OCI-LY7 (cell line): ENCODE data around the gene GPR183. TPM values are rescaled to one million over a fixed set of nuclear protein-coding genes. Genes with fewer than 3 reads are reported as not detected.

Experiments
- BruUV-seq: library from RNA; stranded (reverse); fragments of 400-500 nt; replicated peaks from 2 replicates; lab custom pipeline; 2021; lab: Mats Ljungman, UMichigan
- CTCF ChIA-PET: fragments of 300-600 bp; sonication (Branson Sonifier 250); formaldehyde crosslinking; loops from one replicate; lab custom pipeline; 2022; ENCODE audit warnings: antibody characterized with exemption; ENCODE audit not compliant: unreplicated experiment; lab: Charles Lee
- POLR2A ChIA-PET: fragments of 300-600 bp; sonication (Branson Sonifier 250); formaldehyde crosslinking; loops from one replicate; lab custom pipeline; 2022; ENCODE audit warnings: antibody characterized with exemption; lab: Charles Lee
- DNase-seq: peaks from one replicate; pipeline ENCODE4 v3.0.0-alpha.2; 2015; ENCODE audit warnings: low spot score
- H2AFZ ChIP-seq: fragments of 200-600 bp; sonication (generic), shearing (Covaris generic); 2 replicates; pipeline ENCODE4 v1.6.1; 2014; ENCODE audit warnings: mild to moderate bottlenecking, antibody characterized with exemption, low read length, moderate library complexity
- H3K27ac ChIP-seq: fragments of 200-600 bp; sonication (generic); 2 replicates; pipeline ENCODE4 v1.5.1; 2014; ENCODE audit warnings: mixed run types, low read depth, mild to moderate bottlenecking, moderate library complexity, low read length, inconsistent platforms; ENCODE audit not compliant: poor library complexity, severe bottlenecking
- H3K36me3 ChIP-seq: fragments of 200-600 bp; sonication (generic); 2 replicates; pipeline ENCODE4 v1.6.1; 2014; ENCODE audit warnings: mild to moderate bottlenecking, antibody characterized with exemption, low read length, moderate library complexity, mixed read lengths; ENCODE audit not compliant: insufficient read depth
- H3K4me1 ChIP-seq: fragments of 200-600 bp; sonication (generic); 2 replicates; pipeline ENCODE4 v1.5.1; 2014; ENCODE audit warnings: mild to moderate bottlenecking, low read length; ENCODE audit not compliant: insufficient read depth, poor library complexity, severe bottlenecking
- H3K4me2 ChIP-seq: fragments of 200-600 bp; sonication (generic); 2 replicates; pipeline ENCODE4 v1.6.1; 2014; ENCODE audit warnings: mild to moderate bottlenecking, low read length
- H3K4me3 ChIP-seq: fragments of 200-600 bp; sonication (generic); 2 replicates; pipeline ENCODE4 v1.5.1; 2014; ENCODE audit warnings: mild to moderate bottlenecking, low read depth, low read length; ENCODE audit not compliant: poor library complexity, severe bottlenecking
- H3K79me2 ChIP-seq: fragments of 200-600 bp; sonication (generic); 2 replicates; pipeline ENCODE4 v1.6.1; 2016; ENCODE audit warnings: low read depth, mild to moderate bottlenecking, low read length, moderate library complexity, mixed read lengths; ENCODE audit not compliant: insufficient read depth
- H3K9me2 ChIP-seq: fragments of 200-600 bp; sonication (generic); 2 replicates; pipeline ENCODE4 v1.6.1; 2016; ENCODE audit warnings: mild to moderate bottlenecking, low read length, mixed read lengths; ENCODE audit not compliant: insufficient read depth
- H3K9me3 ChIP-seq: fragments of 200-600 bp; sonication (generic); 2 replicates; pipeline ENCODE4 v1.6.1; 2014; ENCODE audit warnings: mild to moderate bottlenecking, mixed run types, low read length, mixed read lengths
- H4K20me1 ChIP-seq: fragments of 200-600 bp; sonication (generic); 2 replicates; pipeline ENCODE4 v1.6.1; 2014; ENCODE audit warnings: mild to moderate bottlenecking, antibody characterized with exemption, low read length, moderate library complexity, mixed read lengths; ENCODE audit not compliant: insufficient read depth
- EZH2phosphoT487 ChIP-seq: fragments of 200-600 bp; sonication (generic); IDR thresholded peaks from 2 replicates; pipeline ENCODE4 v1.6.1; 2018; ENCODE audit warnings: low read depth, borderline replicate concordance, mild to moderate bottlenecking, mixed run types, antibody characterized with exemption, low read length, moderate library complexity, mixed read lengths
- intact Hi-C: fragments of 100-400 bp; cut with micrococcal nuclease; formaldehyde crosslinking; loops from one replicate; pipeline ENCODE4 v1.10.0; 2022; ENCODE audit not compliant: unreplicated experiment
- total RNA-seq, 2 experiments: library from RNA; depleted of rRNA in 1 of 2; stranded (reverse); fragments of >200 nt in 1 of 2; shearing (Covaris generic) in 1 of 2; gene quantifications; 2 replicates each; pipeline ENCODE4 v1.2.3, GENCODE V29; 2014 to 2022
- TF ChIP-seq, protein P1 (sequence below): fragments of 200-600 bp; sonication (generic); conservative IDR thresholded peaks from 2 replicates; pipeline ENCODE4 v1.5.1; 2014; ENCODE audit warnings: mild to moderate bottlenecking, antibody characterized with exemption, low read length, moderate library complexity, mixed read lengths

GPR183 gene
- total RNA-seq, 2 experiments from 2014 or later, result not detected

DNA sequence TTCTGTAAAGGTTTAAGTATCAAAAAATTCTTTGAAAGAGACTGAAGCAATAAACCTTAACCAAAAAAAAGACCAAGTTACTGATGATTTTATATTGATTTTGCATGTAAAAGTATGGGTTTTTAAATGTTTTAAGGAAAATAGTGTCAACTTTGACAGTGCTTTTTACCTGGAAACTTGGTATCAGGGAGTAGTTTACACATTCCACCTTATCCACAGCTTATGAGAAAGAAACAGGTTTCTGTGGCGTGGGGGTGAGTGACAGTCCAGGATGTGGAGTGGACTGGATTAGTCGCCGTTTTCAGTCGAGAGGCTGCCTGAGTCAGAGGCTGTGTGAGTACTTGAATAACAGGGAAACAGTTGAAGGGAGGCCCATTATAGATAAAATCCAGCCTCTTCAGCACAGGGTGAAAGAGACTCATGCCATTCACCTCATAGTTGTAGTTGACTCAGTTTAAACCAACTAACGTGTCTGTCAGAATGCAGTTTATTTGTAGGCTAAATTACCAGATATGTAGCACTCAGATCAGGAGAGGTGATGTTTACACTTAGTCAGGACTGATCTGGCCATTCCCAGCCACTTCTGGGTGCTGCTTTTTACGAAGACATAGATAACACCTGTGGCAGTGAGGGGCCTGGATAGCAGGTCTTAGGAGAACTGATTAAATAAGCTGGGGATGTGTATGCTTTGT, 595 bp upstream of the GPR183 start:
- ChIA-PET POLR2A (interaction anchor here (0.8 kb wide), 1 partner anchor 10 kb away, joined by 5 read pairs; no protein-coding TSS in a partner anchor), CTCF (no interaction called here)
- TF ChIP-seq EZH2phosphoT487, result no peak
- TF ChIP-seq, protein P1, sequence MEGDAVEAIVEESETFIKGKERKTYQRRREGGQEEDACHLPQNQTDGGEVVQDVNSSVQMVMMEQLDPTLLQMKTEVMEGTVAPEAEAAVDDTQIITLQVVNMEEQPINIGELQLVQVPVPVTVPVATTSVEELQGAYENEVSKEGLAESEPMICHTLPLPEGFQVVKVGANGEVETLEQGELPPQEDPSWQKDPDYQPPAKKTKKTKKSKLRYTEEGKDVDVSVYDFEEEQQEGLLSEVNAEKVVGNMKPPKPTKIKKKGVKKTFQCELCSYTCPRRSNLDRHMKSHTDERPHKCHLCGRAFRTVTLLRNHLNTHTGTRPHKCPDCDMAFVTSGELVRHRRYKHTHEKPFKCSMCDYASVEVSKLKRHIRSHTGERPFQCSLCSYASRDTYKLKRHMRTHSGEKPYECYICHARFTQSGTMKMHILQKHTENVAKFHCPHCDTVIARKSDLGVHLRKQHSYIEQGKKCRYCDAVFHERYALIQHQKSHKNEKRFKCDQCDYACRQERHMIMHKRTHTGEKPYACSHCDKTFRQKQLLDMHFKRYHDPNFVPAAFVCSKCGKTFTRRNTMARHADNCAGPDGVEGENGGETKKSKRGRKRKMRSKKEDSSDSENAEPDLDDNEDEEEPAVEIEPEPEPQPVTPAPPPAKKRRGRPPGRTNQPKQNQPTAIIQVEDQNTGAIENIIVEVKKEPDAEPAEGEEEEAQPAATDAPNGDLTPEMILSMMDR, result no peak
- Histone ChIP-seq H3K9me3 (no peaks in the 10 kb centered on the region), H4K20me1 (no peaks in the 10 kb centered on the region), H3K4me1 (peaks cover 7% of the 10 kb centered on the region), H2AFZ (no peak overlapping the region), H3K4me2 (peak overlapping the region; percentile 46; the same call in 1 of the 2 replicates), H3K27ac (no peak overlapping the region), H3K36me3 (no peaks in the 10 kb centered on the region; the same call in 1 of the 2 replicates), H3K79me2 (no peaks in the 10 kb centered on the region), H3K9me2 (no peaks in the 10 kb centered on the region), H3K4me3 (no peak overlapping the region)
- intact Hi-C loops, result no loop called here
- DNase-seq, result no peak
- no TSS peak for BruUV-seq

DNA sequence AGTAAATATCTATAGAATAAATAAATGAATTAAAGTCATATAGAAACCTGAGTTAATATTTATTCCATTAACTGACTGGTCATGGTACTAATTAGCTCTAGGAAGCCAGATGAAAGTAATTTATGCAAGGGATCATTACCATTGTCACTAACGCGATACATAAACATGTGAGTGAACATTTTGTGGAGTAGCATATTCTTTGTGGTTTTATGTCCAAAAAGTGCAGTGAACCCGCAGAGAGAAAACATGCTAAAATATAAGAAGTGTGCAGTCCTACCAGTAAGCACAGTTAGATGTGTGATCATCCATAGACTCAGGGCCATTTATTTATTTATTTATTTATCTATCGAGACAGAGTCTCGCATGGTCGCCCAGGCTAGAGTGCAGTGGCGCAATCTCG, 1.6 kb downstream of the GPR183 start:
- no peaks in the 10 kb centered on the region for H3K79me2 ChIP-seq
- CTCF ChIA-PET, result no interaction called here
- peaks cover 20% of the 10 kb centered on the region for H3K4me1 ChIP-seq
- no peak overlapping the region for H3K27ac ChIP-seq
- H3K9me3 ChIP-seq, result no peaks in the 10 kb centered on the region
- H3K36me3 ChIP-seq, result no peaks in the 10 kb centered on the region; the same call in 1 of the 2 replicates
- TF ChIP-seq EZH2phosphoT487, result no peak
- TF ChIP-seq, protein P1, result no peak
- no peak overlapping the region for H3K4me3 ChIP-seq
- no peak overlapping the region for H2AFZ ChIP-seq
- BruUV-seq, result no TSS peak
- H3K9me2 ChIP-seq, result no peaks in the 10 kb centered on the region
- H4K20me1 ChIP-seq, result no peaks in the 10 kb centered on the region
- DNase-seq, result no peak
- POLR2A ChIA-PET, result no interaction called here
- intact Hi-C loops, result no loop called here
- H3K4me2 ChIP-seq, result peak overlapping the region; percentile 63; the same call in 1 of the 2 replicates

DNA sequence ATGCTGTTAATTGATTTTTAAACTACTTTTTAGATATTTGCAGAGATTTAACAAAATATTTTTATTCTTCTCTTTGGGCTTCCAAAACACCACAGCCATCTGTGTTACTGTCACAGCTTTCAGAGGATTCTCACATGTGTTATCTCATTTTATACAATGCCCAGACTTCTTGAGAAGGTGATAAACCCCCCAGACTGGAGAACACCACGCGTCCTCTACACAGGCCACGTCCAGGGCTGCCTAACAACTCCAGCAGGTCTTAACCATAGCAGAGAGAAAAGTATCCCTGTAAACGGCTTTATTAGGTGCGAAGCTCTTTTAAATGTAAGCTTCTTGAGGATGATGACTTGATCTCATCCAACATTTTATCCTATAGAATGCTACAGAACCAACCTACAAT, 2.0 kb downstream of the GPR183 start:
- H3K79me2 ChIP-seq, result no peaks in the 10 kb centered on the region
- H3K9me2 ChIP-seq, result no peaks in the 10 kb centered on the region
- no peak overlapping the region for H2AFZ ChIP-seq
- no peak for DNase-seq
- no peak overlapping the region for H3K27ac ChIP-seq
- intact Hi-C loops, result no loop called here
- H3K36me3 ChIP-seq, result no peaks in the 10 kb centered on the region; the same call in 1 of the 2 replicates
- CTCF ChIA-PET, result no interaction called here
- POLR2A ChIA-PET, result no interaction called here
- BruUV-seq, result no TSS peak
- peaks cover 20% of the 10 kb centered on the region for H3K4me1 ChIP-seq
- H3K4me3 ChIP-seq, result no peak overlapping the region
- TF ChIP-seq, protein P1, result no peak
- TF ChIP-seq EZH2phosphoT487, result no peak
- no peaks in the 10 kb centered on the region for H3K9me3 ChIP-seq
- H3K4me2 ChIP-seq, result peak overlapping the region; percentile 63; the same call in 1 of the 2 replicates
- no peaks in the 10 kb centered on the region for H4K20me1 ChIP-seq
